Measurements from ENCODE around the gene CERS6.
"Not testable (repeated sequence)": the region's sequence is repeated elsewhere in the genome, so short reads cannot be mapped to it uniquely, and the experiment has no call there.

Gene CERS6

GRCh38 chr2:168748461-168748860, 292.4 kb downstream of the CERS6 start:
- no peak for DNase-seq

GRCh38 chr2:168749297-168749696, 293.2 kb downstream of the CERS6 start:
- no peak for DNase-seq

- no peak for DNase-seq
These were observed 295.1 kb downstream of the CERS6 start for GRCh38 chr2:168751104-168751740.

- no peak for DNase-seq
These were observed 296.3 kb downstream of the CERS6 start for GRCh38 chr2:168752361-168752760.

- DNase-seq, result no peak
These were observed 297.8 kb downstream of the CERS6 start for GRCh38 chr2:168753765-168754329.

GRCh38 chr2:168757223-168757622, 301.2 kb downstream of the CERS6 start:
- no peak for DNase-seq

- DNase-seq, result peak; percentile 21
These were observed 303.1 kb downstream of the CERS6 start for GRCh38 chr2:168758970-168759820.

GRCh38 chr2:168765401-168765800, 309.3 kb downstream of the CERS6 start:
- no peak for DNase-seq

GRCh38 chr2:168766600-168766999, 310.5 kb downstream of the CERS6 start:
- DNase-seq, result no peak

GRCh38 chr2:168767258-168767657, 311.2 kb downstream of the CERS6 start:
- DNase-seq, result no peak

- DNase-seq, result not testable (repeated sequence)
These were observed 312.3 kb downstream of the CERS6 start for GRCh38 chr2:168768357-168768756.

- DNase-seq, result no peak
These were observed 314.7 kb downstream of the CERS6 start for GRCh38 chr2:168770796-168771195.

- no peak for DNase-seq
These were observed 316.6 kb downstream of the CERS6 start for GRCh38 chr2:168772704-168773103.

- no peak for DNase-seq
These were observed 317.1 kb downstream of the CERS6 start for GRCh38 chr2:168773128-168773527.

GRCh38 chr2:168773719-168774521, 317.8 kb downstream of the CERS6 start:
- peak; percentile 67 for DNase-seq

GRCh38 chr2:168775837-168776236, 319.8 kb downstream of the CERS6 start:
- DNase-seq, result no peak

- DNase-seq, result no peak
These were observed 324.6 kb downstream of the CERS6 start for GRCh38 chr2:168780669-168781071.

GRCh38 chr2:168781191-168781817, 325.2 kb downstream of the CERS6 start:
- no peak for DNase-seq

- no peak for DNase-seq
These were observed 326.2 kb downstream of the CERS6 start for GRCh38 chr2:168782271-168782670.

GRCh38 chr2:168784993-168785392, 328.9 kb downstream of the CERS6 start:
- DNase-seq, result no peak

GRCh38 chr2:168787098-168787781, 331.2 kb downstream of the CERS6 start:
- no peak for DNase-seq

GRCh38 chr2:168787782-168788376, 331.8 kb downstream of the CERS6 start:
- no peak for DNase-seq

Data from NCI-H2029 (cell line).